OCI-M2 (cell line): ENCODE data around the gene DGKI.

Experiments
- DNase-seq: peaks from one replicate; lab custom pipeline; 2025; ENCODE audit not compliant: unreplicated experiment; lab: John Stamatoyannopoulos, UW

Gene DGKI

DNA sequence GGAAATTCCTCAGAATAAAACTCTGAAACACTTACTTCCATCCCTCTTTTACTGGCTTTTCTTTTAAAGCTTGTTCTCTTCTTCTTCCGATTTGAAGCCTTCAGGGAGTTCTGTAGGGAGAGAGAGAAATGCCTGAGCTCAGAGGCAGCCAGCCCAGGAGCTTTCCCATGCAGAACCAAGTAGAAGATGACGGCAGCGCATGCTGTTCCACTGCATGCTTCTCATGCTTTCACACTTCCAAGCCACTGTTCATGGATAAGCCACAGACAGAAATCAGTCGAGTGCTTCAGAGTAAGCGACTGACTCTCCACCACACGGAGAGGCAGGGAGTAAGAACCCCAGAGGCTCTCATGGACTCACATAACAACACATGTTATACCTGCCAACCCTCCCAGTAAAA, 237.3 kb downstream of the DGKI start:
- DNase-seq: no peak

DNA sequence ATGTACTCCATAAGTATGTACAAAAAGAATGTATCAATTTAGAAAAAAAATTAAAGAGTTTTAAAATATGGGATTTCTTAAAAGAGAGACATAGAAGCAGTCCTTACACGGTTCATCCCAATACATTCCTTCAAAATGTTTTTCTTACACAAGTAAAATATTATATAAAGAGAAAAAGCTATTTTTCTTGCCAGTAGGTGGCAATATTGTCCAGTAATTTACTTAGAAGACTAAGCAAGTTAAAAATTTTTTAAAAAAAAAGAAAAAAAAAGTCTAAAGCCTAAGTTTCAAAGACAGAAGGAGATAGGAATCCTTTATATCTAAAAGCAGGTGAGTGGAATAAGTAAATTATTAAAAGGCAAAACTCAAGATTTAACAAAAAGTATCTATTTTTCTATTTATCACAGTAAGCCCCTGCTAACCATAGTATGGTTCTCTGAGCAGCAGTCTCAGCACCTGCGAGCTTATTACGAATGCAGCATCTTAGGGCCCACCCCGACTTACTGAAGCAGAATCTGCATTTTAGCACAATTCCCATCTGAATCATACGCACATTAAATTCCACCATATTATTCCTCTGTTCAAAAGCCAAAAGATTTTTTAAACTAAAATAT, 240.6 kb downstream of the DGKI start:
- DNase-seq: peak; percentile 41

GRCh38 chr7:137603043-137603442, 243.7 kb downstream of the DGKI start:
- DNase-seq: no peak

- no peak for DNase-seq
Observed at GRCh38 chr7:137601642-137602041, 245.1 kb downstream of the DGKI start.

DNA sequence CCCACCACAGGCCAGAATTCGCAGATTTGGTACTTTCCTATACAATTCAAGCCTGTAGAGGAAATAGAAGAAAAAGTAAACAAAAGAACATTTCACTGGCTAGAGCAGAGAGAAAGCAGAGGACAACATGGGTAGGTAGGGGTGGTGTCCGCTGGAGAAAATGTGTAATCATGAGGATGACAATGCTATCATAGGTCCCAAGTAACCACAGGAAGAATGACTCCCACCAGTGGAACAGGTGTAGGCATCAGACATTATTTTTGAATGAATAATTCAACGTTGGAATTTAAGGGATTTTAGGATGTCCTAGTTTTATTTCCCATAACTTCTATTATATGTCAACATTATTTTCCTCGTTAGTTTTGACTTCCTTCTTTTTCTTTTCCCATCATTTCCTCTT, 248.9 kb downstream of the DGKI start:
- no peak for DNase-seq

- no peak for DNase-seq
Observed at GRCh38 chr7:137593115-137593711, 253.6 kb downstream of the DGKI start.

- no peak for DNase-seq
Observed at GRCh38 chr7:137592232-137592896, 254.4 kb downstream of the DGKI start.

DNA sequence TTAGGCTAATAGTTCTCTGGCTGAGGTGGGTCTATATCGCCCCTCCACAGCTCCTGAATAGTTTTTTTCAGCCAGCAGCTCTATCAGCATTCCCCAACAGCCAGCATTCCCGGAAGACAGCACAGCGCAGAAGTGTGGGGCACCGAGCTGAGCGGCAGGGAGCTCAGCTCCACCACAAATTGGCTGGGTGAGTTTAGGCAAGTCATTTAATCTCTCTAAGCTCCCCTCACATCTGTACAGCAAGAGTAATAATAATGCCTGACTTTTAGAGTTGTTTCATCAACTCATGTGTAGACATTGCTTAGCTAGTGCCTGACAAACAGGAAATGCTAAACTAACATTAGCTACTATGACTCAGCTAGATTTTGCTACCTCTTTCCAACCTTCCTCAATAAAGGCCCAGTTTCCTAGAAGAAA, 255.3 kb downstream of the DGKI start:
- DNase-seq: no peak

DNA sequence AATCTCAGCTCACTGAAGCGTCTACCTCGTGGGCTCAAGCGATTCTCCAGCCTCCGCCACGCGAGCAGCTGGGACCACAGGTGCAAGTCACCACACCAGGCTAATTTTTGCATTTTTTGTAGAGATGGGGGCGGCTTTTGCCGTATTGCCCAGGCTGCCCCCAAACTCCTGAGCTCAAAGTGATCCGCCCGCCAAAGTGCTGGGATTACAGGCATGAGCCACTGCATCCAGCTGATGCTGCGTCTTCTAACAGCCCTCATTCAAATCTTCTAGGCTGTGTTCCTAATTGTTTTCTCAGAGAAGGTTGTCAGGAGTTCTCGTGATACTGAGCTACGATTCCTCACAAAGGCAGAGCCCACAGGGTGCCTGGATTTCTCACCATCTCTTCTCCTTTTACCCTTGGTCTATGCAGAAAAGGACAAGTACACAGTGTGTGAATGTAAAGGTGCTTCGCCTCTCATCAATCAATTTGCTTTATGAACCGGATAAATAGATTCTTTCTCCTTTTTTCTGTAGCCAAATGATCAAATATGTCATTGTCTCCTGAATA, 255.9 kb downstream of the DGKI start:
- DNase-seq: no peak

DNA sequence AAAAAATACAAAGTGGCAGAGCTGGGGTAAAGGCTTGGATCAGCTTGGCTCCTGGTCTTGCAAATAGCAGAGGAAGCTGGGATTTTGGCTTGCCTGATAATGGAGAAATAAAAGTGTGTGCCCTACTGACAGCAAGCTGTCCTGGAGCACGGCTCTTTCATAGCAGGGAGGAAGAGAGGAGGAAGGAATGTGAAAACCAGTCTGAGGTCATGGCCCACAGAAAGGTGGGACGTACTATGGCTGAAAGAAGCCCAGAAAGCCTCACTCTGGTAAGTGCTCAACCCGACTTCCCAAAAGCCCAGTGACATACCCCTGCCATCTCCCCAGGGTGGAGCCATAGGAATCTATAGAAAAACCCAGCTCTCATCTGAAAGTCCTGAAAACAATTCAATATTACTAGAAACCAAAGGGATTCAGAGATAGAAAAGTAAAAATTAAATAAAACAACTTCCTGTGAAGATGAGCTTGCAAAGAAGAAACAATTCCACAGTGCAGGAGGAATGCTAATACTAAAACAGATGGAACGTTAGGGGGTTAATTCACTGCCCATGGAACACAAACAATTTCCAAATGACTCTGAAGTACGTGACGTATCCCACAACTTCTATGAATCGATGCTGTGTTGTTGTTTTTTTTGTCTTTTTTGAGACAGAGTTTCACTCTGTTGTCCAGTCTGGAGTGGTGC, 256.6 kb downstream of the DGKI start:
- no peak for DNase-seq

DNA sequence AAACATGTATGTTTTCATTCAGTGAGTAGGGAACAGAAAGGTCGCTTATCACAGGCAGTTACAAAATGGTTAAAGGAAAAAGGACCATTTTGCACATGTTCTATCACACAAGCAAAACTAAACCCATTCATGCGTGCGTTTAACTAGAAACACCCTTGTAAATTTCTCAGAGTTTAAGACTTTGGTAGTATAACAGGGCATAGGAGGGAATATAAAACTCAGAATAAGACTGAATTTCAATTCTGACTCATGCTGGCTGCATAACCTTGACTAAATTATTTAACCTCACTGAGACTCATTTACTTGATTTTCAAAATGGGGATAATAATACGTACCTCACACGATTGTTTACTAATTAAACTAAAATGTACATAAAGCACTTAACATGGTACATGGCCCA, 259.4 kb downstream of the DGKI start:
- no peak for DNase-seq

DNA sequence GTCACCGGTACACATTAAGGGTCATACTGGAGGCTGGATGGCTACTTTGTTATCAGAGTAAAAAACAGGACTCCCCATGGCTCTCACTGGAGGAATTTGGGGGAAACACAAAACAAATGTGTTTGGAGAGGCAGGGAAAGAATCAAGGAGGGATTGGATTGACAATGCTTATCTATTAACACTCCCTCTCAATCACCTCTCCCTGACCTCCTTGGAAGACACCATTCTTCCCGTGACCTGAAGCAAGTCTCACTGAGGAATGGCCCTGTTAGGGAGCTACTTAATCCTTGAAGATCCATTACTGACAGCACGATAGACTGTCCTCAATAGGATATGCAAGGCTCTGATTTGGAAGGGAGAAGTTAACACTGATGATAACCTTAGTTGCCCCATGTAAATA, 261.2 kb downstream of the DGKI start:
- no peak for DNase-seq

- DNase-seq: no peak
Observed at GRCh38 chr7:137583172-137583571, 263.6 kb downstream of the DGKI start.

- no peak for DNase-seq
Observed at GRCh38 chr7:137579913-137580640, 266.7 kb downstream of the DGKI start.

- no peak for DNase-seq
Observed at GRCh38 chr7:137578541-137578940, 268.2 kb downstream of the DGKI start.

DNA sequence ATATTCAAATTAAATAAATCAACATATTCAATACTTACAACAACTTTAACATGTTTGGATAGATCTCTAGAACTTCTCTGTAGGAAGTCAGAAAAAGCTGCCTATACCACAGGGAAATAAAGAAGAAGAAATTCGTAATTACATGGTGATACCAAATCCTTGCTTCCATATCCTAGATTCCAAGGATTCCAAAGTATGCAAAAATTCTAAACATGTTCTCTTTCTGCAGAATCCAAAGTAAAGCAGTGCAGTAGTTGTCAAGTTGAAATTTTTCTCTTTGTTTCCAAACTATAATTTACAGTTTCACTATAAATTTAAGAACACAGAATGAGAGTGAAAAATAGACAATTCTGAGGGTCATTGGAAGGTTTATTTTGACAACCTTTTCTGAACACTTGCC, 269.6 kb downstream of the DGKI start:
- no peak for DNase-seq

DNA sequence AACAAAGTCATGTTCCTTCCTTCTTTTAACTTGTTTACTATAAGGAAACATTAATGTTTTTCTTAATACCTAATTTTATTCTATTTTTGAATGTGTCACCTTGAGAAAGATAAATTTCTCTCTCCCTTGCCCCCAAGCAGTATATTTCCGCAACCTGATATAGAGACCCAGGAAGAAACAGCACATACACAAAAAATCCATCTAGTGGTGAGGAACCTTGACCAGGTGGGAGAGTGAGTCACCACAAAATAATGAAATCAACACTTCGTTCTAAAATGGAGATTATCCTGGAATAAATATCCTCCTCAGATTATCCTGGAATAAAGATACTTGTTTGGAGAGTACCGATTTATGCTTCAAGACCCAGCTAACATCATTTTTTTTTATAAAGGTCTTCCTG, 270.3 kb downstream of the DGKI start:
- no peak for DNase-seq

DNA sequence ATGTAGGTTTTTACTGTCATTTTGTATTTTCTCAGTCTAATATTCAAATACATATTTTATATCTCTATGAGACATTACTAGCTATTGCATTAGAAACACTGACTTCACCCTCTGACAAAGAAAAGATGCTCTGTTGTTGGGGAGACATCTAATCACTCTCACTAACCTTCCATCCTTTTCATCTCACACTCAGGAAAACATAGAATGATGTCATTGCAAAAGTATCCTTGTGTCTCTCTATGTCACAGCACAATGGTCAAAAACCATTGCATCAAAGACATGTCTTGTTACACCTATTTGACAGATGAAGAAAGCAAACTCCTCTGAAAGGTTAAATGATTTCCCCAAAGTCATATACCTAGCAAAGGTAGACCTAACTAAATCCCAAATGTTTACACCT, 272.0 kb downstream of the DGKI start:
- DNase-seq: no peak

DNA sequence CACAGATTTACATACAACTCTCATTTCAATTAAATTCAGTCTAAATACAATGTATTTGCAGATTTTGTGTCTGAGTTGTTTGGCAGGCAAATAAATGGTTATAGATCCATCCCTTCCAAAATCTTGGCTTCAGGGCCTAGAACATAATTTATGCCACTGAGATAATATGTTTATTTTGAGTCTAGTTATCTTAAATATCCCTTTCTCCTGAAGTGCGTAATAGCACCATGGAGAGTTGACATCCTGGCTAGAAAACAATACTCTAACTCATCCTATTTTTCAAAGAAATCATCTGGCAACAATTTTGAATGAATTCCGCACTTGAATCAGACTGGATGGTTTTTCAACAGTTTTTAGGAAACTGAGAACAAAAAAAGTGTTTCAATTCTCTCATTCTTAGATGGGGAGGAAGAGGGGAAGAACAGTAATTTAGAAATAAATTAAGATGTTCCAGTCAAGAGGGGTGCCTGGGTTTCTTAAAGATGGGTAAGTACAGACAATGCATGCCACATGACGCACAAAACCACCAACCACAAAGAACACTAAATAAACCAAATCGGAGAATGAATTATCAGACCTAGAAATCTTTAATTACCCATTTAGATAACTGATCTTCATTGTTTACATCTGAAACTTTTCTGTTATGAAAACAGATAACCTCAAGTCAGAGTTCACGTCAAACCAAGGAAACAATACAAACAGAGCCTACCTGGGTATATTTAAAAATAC, 274.6 kb downstream of the DGKI start:
- no peak for DNase-seq

DNA sequence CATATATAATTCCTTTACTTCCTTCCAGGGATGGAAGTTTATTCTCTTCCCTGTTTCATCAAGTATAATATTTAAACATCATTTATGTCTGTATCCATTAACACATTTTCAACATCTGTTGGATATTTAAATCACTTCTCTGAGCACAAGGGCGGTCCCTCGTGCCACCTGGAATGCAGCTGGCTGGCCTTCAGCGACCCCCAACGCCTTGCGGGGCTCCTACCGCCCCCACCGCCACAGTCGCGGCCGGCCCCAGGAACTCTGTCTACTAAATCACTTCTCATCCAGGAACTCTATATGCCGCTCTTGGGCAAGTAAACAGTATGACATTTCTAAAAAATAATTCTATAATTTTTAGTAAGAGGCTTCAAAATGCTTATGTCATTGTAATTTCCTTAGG, 282.1 kb downstream of the DGKI start:
- no peak for DNase-seq

DNA sequence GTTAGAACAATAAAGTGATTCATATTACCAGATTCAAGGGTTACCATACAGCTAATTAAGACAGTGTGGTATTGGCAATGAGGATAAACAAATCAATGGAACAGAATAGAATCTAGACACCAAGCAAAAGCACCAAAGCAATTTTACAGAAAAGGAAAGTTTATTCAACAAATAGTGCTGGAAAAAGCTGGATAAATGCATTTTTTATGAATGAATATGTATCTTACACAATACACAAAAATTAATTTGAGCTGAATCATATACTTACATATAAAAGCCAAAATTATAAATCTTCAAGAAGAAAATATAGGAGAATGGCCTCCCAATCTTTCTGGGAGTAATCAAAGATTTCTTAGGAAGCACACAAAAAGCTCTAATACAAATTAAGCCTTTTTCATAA, 282.8 kb downstream of the DGKI start:
- DNase-seq: no peak
